Astrocyte (in vitro differentiated cells and primary cell): Measurements from ENCODE around the gene ENTPD7.

Experiments used
- EZH2 ChIP-seq: IDR thresholded peaks from 2 replicates; pipeline ENCODE4 v1.6.1; 2012; ENCODE audit warnings: mild to moderate bottlenecking, low read length, inconsistent platforms; ENCODE audit not compliant: insufficient read depth
- TF ChIP-seq, protein P1 (sequence below): IDR thresholded peaks from 2 replicates; pipeline ENCODE4 v1.5.1; 2011; ENCODE audit warnings: low read depth, mild to moderate bottlenecking, inconsistent platforms, low read length, moderate library complexity; ENCODE audit not compliant: insufficient read depth

DNA sequence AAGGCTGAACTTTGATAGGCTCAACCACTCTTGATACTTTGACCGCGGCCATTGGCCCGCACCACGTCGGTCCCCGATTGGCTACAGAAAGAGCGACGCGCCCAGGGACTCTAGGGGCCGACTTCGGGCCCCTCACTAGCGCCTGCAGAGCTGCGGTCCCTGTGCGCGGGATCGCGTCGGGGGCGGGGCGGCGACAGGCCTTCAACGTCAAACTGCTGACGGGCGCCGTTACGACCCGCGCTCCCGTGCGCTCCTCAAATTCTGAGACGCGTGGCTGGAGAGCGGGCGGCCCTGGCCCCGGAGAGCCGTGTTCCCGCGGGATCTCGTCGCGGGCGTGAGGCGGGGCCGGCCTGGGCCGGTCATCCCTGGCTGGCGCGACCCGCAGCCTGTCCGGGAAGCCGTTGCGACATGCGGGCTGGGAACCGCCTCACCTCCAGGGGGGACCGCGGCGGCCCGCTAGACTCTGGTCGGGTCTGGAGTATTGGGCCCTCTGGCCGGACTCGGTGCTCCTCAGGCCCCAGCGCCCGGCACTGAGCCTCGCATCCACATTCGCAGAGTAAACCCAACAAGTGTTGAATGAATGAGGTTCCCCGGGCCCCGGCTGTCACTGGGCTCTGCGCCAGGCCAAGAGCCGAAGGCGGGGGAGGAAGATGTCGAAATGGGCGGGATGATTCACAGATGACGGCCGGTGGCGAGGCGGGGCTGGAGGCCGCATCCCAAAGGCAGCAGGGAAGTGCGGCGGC is 38.4 kb upstream of the ENTPD7 start:
- TF ChIP-seq, protein P1, sequence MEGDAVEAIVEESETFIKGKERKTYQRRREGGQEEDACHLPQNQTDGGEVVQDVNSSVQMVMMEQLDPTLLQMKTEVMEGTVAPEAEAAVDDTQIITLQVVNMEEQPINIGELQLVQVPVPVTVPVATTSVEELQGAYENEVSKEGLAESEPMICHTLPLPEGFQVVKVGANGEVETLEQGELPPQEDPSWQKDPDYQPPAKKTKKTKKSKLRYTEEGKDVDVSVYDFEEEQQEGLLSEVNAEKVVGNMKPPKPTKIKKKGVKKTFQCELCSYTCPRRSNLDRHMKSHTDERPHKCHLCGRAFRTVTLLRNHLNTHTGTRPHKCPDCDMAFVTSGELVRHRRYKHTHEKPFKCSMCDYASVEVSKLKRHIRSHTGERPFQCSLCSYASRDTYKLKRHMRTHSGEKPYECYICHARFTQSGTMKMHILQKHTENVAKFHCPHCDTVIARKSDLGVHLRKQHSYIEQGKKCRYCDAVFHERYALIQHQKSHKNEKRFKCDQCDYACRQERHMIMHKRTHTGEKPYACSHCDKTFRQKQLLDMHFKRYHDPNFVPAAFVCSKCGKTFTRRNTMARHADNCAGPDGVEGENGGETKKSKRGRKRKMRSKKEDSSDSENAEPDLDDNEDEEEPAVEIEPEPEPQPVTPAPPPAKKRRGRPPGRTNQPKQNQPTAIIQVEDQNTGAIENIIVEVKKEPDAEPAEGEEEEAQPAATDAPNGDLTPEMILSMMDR = no peak
- no peak for TF ChIP-seq EZH2
